IPS DF 19.7 (cell line): ENCODE data around the gene FGF18.

Source experiments
- DNase-seq: peaks from one replicate; pipeline ENCODE4 v3.0.0-alpha.2; 2013; ENCODE audit warnings: low read depth, low spot score

Gene FGF18

GRCh38 chr5:171470420-171470819 is 51.0 kb downstream of the FGF18 start:
- no peak for DNase-seq

- DNase-seq = no peak
Measured at GRCh38 chr5:171474230-171474813, 54.9 kb downstream of the FGF18 start.

GRCh38 chr5:171475596-171475995 is 56.1 kb downstream of the FGF18 start:
- DNase-seq = no peak

- DNase-seq = no peak
Measured at GRCh38 chr5:171476701-171477100, 57.3 kb downstream of the FGF18 start.

GRCh38 chr5:171477101-171477500 is 57.7 kb downstream of the FGF18 start:
- DNase-seq = no peak

GRCh38 chr5:171477666-171478065 is 58.2 kb downstream of the FGF18 start:
- no peak for DNase-seq

- DNase-seq = no peak
Measured at GRCh38 chr5:171478946-171479775, 59.7 kb downstream of the FGF18 start.

GRCh38 chr5:171479776-171480125 is 60.3 kb downstream of the FGF18 start:
- no peak for DNase-seq

- DNase-seq = no peak
Measured at GRCh38 chr5:171480239-171480638, 60.8 kb downstream of the FGF18 start.

GRCh38 chr5:171481571-171482433 is 62.4 kb downstream of the FGF18 start:
- no peak for DNase-seq

- no peak for DNase-seq
Measured at GRCh38 chr5:171482434-171482730, 62.9 kb downstream of the FGF18 start.

- no peak for DNase-seq
Measured at GRCh38 chr5:171483551-171484135, 64.2 kb downstream of the FGF18 start.

- DNase-seq = no peak
Measured at GRCh38 chr5:171484460-171484899, 65.0 kb downstream of the FGF18 start.

GRCh38 chr5:171485668-171486067 is 66.2 kb downstream of the FGF18 start:
- no peak for DNase-seq

- DNase-seq = no peak
Measured at GRCh38 chr5:171486613-171487012, 67.2 kb downstream of the FGF18 start.

GRCh38 chr5:171488876-171489275 is 69.4 kb downstream of the FGF18 start:
- DNase-seq = no peak

- peak; percentile 35 for DNase-seq
Measured at GRCh38 chr5:171492781-171493180, 73.3 kb downstream of the FGF18 start.

GRCh38 chr5:171493646-171494393 is 74.4 kb downstream of the FGF18 start:
- DNase-seq = no peak

- DNase-seq = peak; percentile 33
Measured at GRCh38 chr5:171494452-171495121, 75.1 kb downstream of the FGF18 start.

GRCh38 chr5:171495122-171495700 is 75.8 kb downstream of the FGF18 start:
- DNase-seq = no peak

- DNase-seq = no peak
Measured at GRCh38 chr5:171496456-171496855, 77.0 kb downstream of the FGF18 start.
